ENCODE data around the gene CEP192. TPM values are rescaled to one million over a fixed set of nuclear protein-coding genes. Genes with fewer than 3 reads are reported as not detected.

The CEP192 gene
- total RNA-seq, 1 donor from 2014 or later = 58.7 TPM

DNA sequence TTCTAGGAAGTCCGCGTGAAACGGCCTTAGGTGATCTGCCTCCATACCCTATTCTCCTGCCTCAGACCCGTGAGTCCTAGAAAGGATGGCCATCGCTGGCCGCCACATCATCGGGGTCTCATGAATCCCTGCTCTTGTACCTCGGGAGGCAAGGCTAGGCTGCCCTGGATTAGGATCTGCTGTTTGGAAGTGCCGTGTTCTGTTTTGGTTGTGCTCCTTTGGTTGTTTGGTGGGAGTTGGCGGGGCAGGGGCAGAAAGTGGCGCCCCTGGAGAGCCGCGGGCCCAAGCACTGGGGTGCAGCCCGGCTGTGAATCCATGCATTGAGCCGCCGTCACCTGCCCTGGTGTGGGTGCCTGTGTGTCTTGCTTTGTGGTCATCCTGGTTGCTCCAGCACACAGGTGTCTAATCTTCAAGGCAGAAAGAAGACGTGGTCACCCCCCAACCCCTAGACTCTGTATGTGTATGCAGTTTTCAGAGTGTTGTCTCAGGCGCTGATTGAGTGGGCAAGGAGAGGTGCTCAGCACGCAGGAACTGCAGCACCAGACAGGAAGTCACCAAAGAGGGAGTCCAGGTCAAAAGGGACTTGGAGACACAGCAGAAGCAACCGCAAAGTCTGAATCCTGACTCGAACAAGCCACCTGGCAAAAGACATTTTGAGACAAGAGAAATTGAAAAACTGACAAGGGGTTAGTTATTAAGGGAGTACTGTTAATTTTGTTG is 147.4 kb downstream of the CEP192 start:
- Mint-ChIP-seq H3K9me3 (peaks cover 31% of the 10 kb centered on the region), H3K4me3 (peak overlapping the region; percentile 14), H3K4me1 (peaks cover 16% of the 10 kb centered on the region), H3K36me3 (peaks cover 5% of the 10 kb centered on the region), H3K27me3 (ENCODE audit: insufficient read depth, low read depth) (peaks cover 20% of the 10 kb centered on the region), H3K27ac (no peak overlapping the region)
- Histone ChIP-seq H3K27me3 (peaks cover 33% of the 10 kb centered on the region), H3K79me2 (ENCODE audit: low read depth) (no peaks in the 10 kb centered on the region), H3K4me2 (no peak overlapping the region), H3K4me1 (no peaks in the 10 kb centered on the region), H4K20me1 (ENCODE audit: low read depth) (no peaks in the 10 kb centered on the region), H3K27ac (no peak overlapping the region), H3K4me3 (no peak overlapping the region), H3K9ac (no peak overlapping the region), H3K9me3 (ENCODE audit: low read depth) (no peaks in the 10 kb centered on the region), H3K36me3 (no peaks in the 10 kb centered on the region), H3F3A (ENCODE audit: low read depth) (no peaks in the 10 kb centered on the region), H2AFZ (replicated peaks) (no peak overlapping the region)
- DNase-seq (ENCODE audit: low spot score) = no peak
- no peak for TF ChIP-seq EZH2phosphoT487 (IDR thresholded peaks at IDR 0.05)
- TF ChIP-seq, protein P1, sequence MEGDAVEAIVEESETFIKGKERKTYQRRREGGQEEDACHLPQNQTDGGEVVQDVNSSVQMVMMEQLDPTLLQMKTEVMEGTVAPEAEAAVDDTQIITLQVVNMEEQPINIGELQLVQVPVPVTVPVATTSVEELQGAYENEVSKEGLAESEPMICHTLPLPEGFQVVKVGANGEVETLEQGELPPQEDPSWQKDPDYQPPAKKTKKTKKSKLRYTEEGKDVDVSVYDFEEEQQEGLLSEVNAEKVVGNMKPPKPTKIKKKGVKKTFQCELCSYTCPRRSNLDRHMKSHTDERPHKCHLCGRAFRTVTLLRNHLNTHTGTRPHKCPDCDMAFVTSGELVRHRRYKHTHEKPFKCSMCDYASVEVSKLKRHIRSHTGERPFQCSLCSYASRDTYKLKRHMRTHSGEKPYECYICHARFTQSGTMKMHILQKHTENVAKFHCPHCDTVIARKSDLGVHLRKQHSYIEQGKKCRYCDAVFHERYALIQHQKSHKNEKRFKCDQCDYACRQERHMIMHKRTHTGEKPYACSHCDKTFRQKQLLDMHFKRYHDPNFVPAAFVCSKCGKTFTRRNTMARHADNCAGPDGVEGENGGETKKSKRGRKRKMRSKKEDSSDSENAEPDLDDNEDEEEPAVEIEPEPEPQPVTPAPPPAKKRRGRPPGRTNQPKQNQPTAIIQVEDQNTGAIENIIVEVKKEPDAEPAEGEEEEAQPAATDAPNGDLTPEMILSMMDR (IDR thresholded peaks at IDR 0.05) = no peak
- no peak for TF ChIP-seq EZH2 (IDR thresholded peaks at IDR 0.05)

- Histone ChIP-seq H4K20me1 (ENCODE audit: low read depth) (no peaks in the 10 kb centered on the region), H3F3A (ENCODE audit: low read depth) (no peaks in the 10 kb centered on the region), H3K9me3 (ENCODE audit: low read depth) (peaks cover 3% of the 10 kb centered on the region), H2AFZ (replicated peaks) (no peak overlapping the region), H3K9ac (no peak overlapping the region), H3K4me2 (no peak overlapping the region), H3K4me1 (no peaks in the 10 kb centered on the region), H3K4me3 (no peak overlapping the region), H3K27me3 (peaks cover 33% of the 10 kb centered on the region), H3K36me3 (no peaks in the 10 kb centered on the region), H3K79me2 (ENCODE audit: low read depth) (no peaks in the 10 kb centered on the region), H3K27ac (no peak overlapping the region)
- Mint-ChIP-seq H3K27ac (no peak overlapping the region), H3K27me3 (ENCODE audit: insufficient read depth, low read depth) (peaks cover 20% of the 10 kb centered on the region), H3K9me3 (peaks cover 38% of the 10 kb centered on the region), H3K4me1 (peaks cover 16% of the 10 kb centered on the region), H3K4me3 (no peak overlapping the region), H3K36me3 (peaks cover 3% of the 10 kb centered on the region)
- DNase-seq (ENCODE audit: low spot score) = no peak
- TF ChIP-seq, protein P1 (IDR thresholded peaks at IDR 0.05) = peak; percentile 16
- TF ChIP-seq EZH2 (IDR thresholded peaks at IDR 0.05) = no peak
Observed at GRCh38 chr18:13139885-13140450, 148.8 kb downstream of the CEP192 start.

- peaks cover 41% of the 10 kb centered on the region for H3K9me3 Mint-ChIP-seq
- TF ChIP-seq, protein P1 (IDR thresholded peaks at IDR 0.05) = no peak
- TF ChIP-seq EZH2 (IDR thresholded peaks at IDR 0.05) = no peak
- no peak for TF ChIP-seq EZH2phosphoT487 (IDR thresholded peaks at IDR 0.05)
- DNase-seq (ENCODE audit: low spot score) = no peak
- H2AFZ ChIP-seq (replicated peaks) = no peak overlapping the region
- no peak overlapping the region for H3K9ac ChIP-seq
- peaks cover 21% of the 10 kb centered on the region for H3K27me3 ChIP-seq
- no peak overlapping the region for H3K27ac ChIP-seq
- no peak overlapping the region for H3K4me2 ChIP-seq
- no peaks in the 10 kb centered on the region for H3K79me2 ChIP-seq (ENCODE audit: low read depth)
- H3K36me3 ChIP-seq = no peaks in the 10 kb centered on the region
- peaks cover 16% of the 10 kb centered on the region for H3K27me3 Mint-ChIP-seq (ENCODE audit: insufficient read depth, low read depth)
- H3K36me3 Mint-ChIP-seq = peaks cover 2% of the 10 kb centered on the region
- no peaks in the 10 kb centered on the region for H3K4me1 ChIP-seq
- peaks cover 4% of the 10 kb centered on the region for H3K9me3 ChIP-seq (ENCODE audit: low read depth)
- H3K4me3 Mint-ChIP-seq = no peak overlapping the region
- H3K4me3 ChIP-seq = no peak overlapping the region
- H3K4me1 Mint-ChIP-seq = peaks cover 11% of the 10 kb centered on the region
- no peaks in the 10 kb centered on the region for H4K20me1 ChIP-seq (ENCODE audit: low read depth)
- no peak overlapping the region for H3K27ac Mint-ChIP-seq
- no peaks in the 10 kb centered on the region for H3F3A ChIP-seq (ENCODE audit: low read depth)
Observed at GRCh38 chr18:13141209-13141608, 150.0 kb downstream of the CEP192 start.
